HepG2 (cell line): Measurements from ENCODE around the gene PLSCR1. TPM values are rescaled to one million over a fixed set of nuclear protein-coding genes. Genes with fewer than 3 reads are reported as not detected.

Experiments used
- AHR ChIP-seq: IDR thresholded peaks from 2 replicates; pipeline ENCODE4 v1.6.1; 2018; ENCODE audit warnings: missing genetic modification reagents, missing compliant biosample characterization
- ATF6 ChIP-seq: sonication (generic); formaldehyde crosslinking; conservative IDR thresholded peaks from 2 replicates; pipeline ENCODE4 v1.4.0; 2020; ENCODE audit warnings: missing genetic modification reagents
- GMEB2 ChIP-seq: IDR thresholded peaks from 2 replicates; pipeline ENCODE4 v1.6.1; 2016; ENCODE audit warnings: missing biosample characterization, missing genetic modification reagents, low read depth
- LCORL ChIP-seq, 2 experiments: fragments of 450-650 bp in 1 of 2; sonication (generic) in 1 of 2; formaldehyde crosslinking in 1 of 2; IDR thresholded peaks; 2 replicates each; pipeline versions ENCODE4 v1.5.0 to v1.6.1; 2017 to 2020; ENCODE audit warnings: antibody characterized with exemption in 1 of 2, missing genetic modification reagents in 1 of 2
- PRDM10 ChIP-seq: sonication (generic); formaldehyde crosslinking; IDR thresholded peaks from 2 replicates; pipeline ENCODE4 v1.4.0; 2020; ENCODE audit warnings: low read depth, missing genetic modification reagents
- PTBP1 ChIP-seq: fragments of 200-400 bp; formaldehyde crosslinking; IDR thresholded peaks from 2 replicates; pipeline ENCODE4 v1.6.1; 2018; ENCODE audit warnings: low read length, low read depth; ENCODE audit not compliant: poor library complexity, severe bottlenecking
- RFXANK ChIP-seq: IDR thresholded peaks from 2 replicates; pipeline ENCODE4 v1.6.1; 2016
- SIN3A ChIP-seq: IDR thresholded peaks from 2 replicates; pipeline ENCODE4 v1.6.1; 2011; ENCODE audit warnings: low read depth, mild to moderate bottlenecking, control low read depth, low read length, borderline replicate concordance
- SNAPC5 ChIP-seq: sonication (generic); formaldehyde crosslinking; IDR thresholded peaks from 2 replicates; pipeline ENCODE4 v1.8.1; 2023; ENCODE audit warnings: mild to moderate bottlenecking, missing genetic modification reagents, borderline replicate concordance
- THAP9 ChIP-seq: sonication (generic); formaldehyde crosslinking; IDR thresholded peaks from 2 replicates; pipeline ENCODE4; 2020; ENCODE audit warnings: missing genetic modification reagents, mild to moderate bottlenecking, borderline replicate concordance
- ZC3H4 ChIP-seq: sonication (generic); formaldehyde crosslinking; IDR thresholded peaks from 2 replicates; pipeline ENCODE4 v1.4.0; 2020; ENCODE audit warnings: missing genetic modification reagents, borderline replicate concordance
- ZMYM3 ChIP-seq: sonication (generic); formaldehyde crosslinking; IDR thresholded peaks from 2 replicates; pipeline ENCODE4 v1.5.1; 2020; ENCODE audit warnings: mild to moderate bottlenecking, missing genetic modification reagents
- ZNF44 ChIP-seq: sonication (generic); formaldehyde crosslinking; IDR thresholded peaks from 2 replicates; pipeline ENCODE4 v1.5.1; 2020; ENCODE audit warnings: mild to moderate bottlenecking, missing genetic modification reagents
- ZNF572 ChIP-seq: sonication (generic); formaldehyde crosslinking; IDR thresholded peaks from 2 replicates; pipeline ENCODE4 v1.5.1; 2020; ENCODE audit warnings: mild to moderate bottlenecking, missing genetic modification reagents
- ZNF709 ChIP-seq: sonication (generic); formaldehyde crosslinking; IDR thresholded peaks from 2 replicates; pipeline ENCODE4 v1.5.0; 2020; ENCODE audit warnings: mild to moderate bottlenecking, missing genetic modification reagents
- ZNF879 ChIP-seq: sonication (generic); formaldehyde crosslinking; IDR thresholded peaks from 2 replicates; pipeline ENCODE4 v1.8.1; 2023; ENCODE audit warnings: missing genetic modification reagents
- ZSCAN31 ChIP-seq: sonication (generic); formaldehyde crosslinking; IDR thresholded peaks from 2 replicates; pipeline ENCODE4 v1.5.0; 2020; ENCODE audit warnings: low read depth, mild to moderate bottlenecking, missing genetic modification reagents
- polyA plus RNA-seq, 8 experiments: library from polyadenylated mRNA; depleted of rRNA in 3 of 8; stranded (reverse) in 7 of 8; unstranded in 1 of 8; fragments of >200 nt; fragmentation: Illumina TruSeq in 4 of 8; extraction: Trizol in 4 of 8; gene quantifications; 2 replicates each; pipeline versions ENCODE4 v1.2.1 to v1.2.3, GENCODE V29; 2011 to 2016; ENCODE audit warnings: low read depth in 4 of 8, missing spikeins in 1 of 8, mixed read lengths in 1 of 8; ENCODE audit not compliant: insufficient read depth in 1 of 8
- total RNA-seq, 5 experiments: library from RNA; depleted of rRNA; stranded (reverse); fragments of >200 nt; fragmentation: Illumina TruSeq; extraction: Trizol; gene quantifications; 2 replicates each; pipeline ENCODE4 v1.2.3, GENCODE V29; 2016; ENCODE audit warnings: low read depth in 1 of 5

The PLSCR1 gene
- total and polyA plus RNA-seq, 2 of the 13 experiments (the other 11 are each of a cell fraction or from before 2014, with no cell fraction given) = 33.8 to 34.1 TPM

- TF ChIP-seq THAP9 (CRISPR knock-in tag) (0 out of 2 replicates have a peak, but pooled peaks have one; percentile 17), GMEB2 (CRISPR knock-in tag) (no peak), ZNF572 (CRISPR knock-in tag) (no peak), ZSCAN31 (CRISPR knock-in tag) (no peak), ZC3H4 (CRISPR knock-in tag) (no peak), AHR (no peak), SNAPC5 (CRISPR knock-in tag) (no peak), PRDM10 (CRISPR knock-in tag) (no peak), ZNF44 (CRISPR knock-in tag) (0 out of 2 replicates have a peak, but pooled peaks have one; percentile 46), PTBP1 (no peak), ZMYM3 (0 out of 2 replicates have a peak, but pooled peaks have one; percentile 20), SIN3A (peak; percentile 59; the same call in 1 of the 2 replicates), ATF6 (CRISPR knock-in tag) (no peak), ZNF709 (CRISPR knock-in tag) (no peak), ZNF879 (CRISPR knock-in tag) (0 out of 2 replicates have a peak, but pooled peaks have one; percentile 50), RFXANK (CRISPR knock-in tag) (no peak), LCORL (IDR thresholded peaks at IDR 0.05) (no peak), LCORL (CRISPR knock-in tag; IDR thresholded peaks at IDR 0.05) (no peak)
These were observed at the start of gene PLSCR1 (continued) for GRCh38 chr3:146544002-146544928.
